ENCODE results near the gene SNX8.

The SNX8 gene

GRCh38 chr7:2289621-2290020, 24.6 kb downstream of the SNX8 start:
- no peak for DNase-seq (ENCODE audit: low spot score)

DNA sequence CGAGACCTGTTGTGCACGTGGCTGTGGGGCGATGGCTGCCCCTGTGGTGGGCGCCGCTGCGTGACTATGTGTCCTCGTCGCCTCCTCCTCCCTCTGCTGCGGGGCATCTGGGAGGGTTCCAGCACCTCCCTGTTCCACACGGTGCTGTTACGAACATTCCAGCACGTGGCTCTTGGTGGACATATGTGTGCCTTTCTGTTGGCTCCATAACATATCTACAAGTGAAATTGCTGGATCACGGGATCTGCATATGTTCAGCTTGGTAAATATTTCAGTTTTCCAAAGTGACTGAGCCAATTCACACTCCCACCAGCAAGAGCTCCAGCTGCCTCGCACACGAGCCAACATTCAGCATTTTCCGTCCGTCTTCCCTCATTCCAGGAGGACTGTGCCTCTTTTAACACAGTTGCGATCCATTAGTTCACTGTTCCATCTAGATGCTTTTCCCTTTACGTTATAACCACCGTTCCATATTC, 25.1 kb downstream of the SNX8 start:
- peak; percentile 48 for DNase-seq (ENCODE audit: low spot score)

DNA sequence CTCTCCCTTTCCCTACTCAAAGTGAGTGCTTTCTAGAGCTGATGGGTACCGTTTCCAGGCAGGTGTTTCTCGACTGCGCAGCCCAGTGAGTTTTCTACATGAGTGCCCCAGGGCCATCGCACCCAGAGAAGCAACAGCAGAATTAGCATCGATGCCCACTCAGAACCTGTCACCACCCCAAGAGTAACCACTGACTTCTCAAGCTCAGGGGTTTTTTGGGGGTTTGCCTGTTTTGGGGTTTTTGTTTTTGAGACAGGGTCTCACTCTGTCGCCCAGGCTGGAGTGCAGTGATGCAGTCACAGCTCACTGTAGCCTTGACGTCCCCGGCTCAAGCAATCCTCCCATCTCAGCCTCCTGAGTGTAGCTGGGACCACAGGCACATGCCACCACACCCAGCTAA, 25.7 kb downstream of the SNX8 start:
- no peak for DNase-seq (ENCODE audit: low spot score)

GRCh38 chr7:2287745-2288144, 26.5 kb downstream of the SNX8 start:
- DNase-seq (ENCODE audit: low spot score) = no peak

DNA sequence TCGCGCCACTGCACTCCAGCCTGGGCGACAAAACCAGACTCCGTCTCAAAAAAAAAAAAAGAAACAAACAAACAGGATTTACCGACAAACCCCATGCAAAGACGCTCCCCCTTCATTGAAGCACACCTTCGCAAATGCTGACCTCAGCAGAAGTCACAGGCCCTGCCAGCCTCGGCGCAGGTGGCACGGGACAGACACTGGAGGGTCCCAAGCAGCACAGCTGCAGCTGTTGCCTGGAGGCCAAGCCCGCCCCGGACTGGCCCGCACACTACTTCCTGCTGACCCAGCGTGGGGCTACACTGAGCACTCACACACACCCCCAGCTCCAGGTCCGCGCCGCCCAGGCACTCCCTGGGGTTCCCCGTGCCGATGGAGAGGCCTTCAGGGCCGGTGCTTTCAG, 31.2 kb downstream of the SNX8 start:
- DNase-seq (ENCODE audit: low spot score) = no peak

GRCh38 chr7:2282185-2282751, 32.0 kb downstream of the SNX8 start:
- no peak for DNase-seq (ENCODE audit: low spot score)

- DNase-seq (ENCODE audit: low spot score) = peak; percentile 88
These were observed 32.7 kb downstream of the SNX8 start for GRCh38 chr7:2281541-2281940.

DNA sequence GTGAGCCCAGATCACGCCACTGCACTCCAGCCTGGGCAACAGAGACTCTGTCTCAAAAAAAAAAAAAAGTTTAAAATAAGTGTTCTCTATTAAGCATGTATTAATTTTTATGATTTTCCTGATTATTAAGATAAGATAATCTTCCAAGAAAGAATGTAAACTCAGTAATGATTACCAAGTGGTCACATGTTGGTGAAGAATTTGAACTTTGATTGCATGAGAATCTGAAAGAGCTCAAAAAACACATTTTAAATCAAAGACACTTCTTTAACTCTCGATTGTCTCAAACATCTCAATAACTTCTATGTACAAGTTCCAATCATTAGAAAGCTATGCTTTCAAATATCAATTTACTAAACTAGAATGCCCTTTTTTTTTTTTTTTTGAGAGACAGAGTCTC, 33.8 kb downstream of the SNX8 start:
- no peak for DNase-seq (ENCODE audit: low spot score)

DNA sequence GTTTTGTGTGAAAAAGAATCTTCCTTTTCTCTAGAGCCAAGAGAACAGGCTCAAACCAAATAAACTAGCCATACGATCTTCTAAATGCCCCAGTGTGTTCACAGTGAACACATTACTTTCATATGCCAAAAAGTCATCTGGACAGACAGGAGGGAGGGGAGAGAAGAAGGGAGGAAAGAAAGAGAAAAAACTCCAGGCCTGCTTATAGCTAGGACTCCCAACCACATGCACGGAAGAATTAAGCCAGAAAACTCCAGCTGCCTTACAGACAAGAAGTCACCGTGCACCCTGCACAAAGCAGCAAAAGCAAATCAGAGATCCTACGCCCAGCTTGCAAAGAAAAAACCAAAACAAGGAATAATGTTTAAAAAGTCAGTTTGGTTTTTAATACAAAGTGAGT, 34.3 kb downstream of the SNX8 start:
- peak; percentile 29 for DNase-seq (ENCODE audit: low spot score)

DNA sequence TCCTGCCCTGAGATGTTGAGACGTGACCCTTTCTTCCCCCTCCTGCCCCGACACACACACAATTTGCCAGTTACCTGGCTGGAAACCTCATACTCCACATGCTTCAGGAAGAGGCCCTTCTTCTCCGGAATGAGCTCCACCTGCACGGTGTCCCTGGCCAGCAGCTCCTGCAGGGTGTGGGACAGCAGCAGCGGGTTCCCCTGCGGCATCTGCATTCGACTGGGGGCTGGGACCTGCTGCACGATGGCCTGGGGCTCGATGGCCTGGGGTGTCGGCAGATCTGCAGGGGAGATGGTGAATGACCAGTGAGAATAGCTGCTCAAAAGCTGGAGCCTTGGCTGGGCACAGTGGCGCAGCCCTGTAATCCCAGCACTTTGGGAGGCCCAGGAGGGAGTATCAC, 36.2 kb downstream of the SNX8 start:
- no peak for DNase-seq (ENCODE audit: low spot score)

DNA sequence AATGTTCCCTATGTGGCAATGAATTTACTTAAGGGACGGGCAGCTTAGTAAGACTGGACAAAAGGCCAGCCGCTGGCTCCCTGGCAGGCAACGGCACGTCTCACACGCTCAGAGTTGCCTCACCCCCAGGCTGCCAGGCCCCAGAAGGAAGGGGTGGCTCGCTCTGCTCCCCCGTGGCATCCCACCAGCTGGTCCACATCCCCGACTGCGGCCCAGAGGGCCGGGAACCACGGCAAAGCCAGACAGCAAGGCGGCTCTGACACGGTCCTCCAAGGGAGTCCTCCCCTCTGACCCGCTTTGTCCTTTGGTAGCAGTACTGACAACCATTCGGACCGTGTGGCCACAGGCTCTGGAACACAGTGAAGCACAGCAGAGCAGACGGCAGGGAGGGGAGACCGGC, 38.1 kb downstream of the SNX8 start:
- DNase-seq (ENCODE audit: low spot score) = no peak

GRCh38 chr7:2275101-2275500, 39.1 kb downstream of the SNX8 start:
- no peak for DNase-seq (ENCODE audit: low spot score)

GRCh38 chr7:2274666-2275065, 39.6 kb downstream of the SNX8 start:
- DNase-seq (ENCODE audit: low spot score) = no peak

DNA sequence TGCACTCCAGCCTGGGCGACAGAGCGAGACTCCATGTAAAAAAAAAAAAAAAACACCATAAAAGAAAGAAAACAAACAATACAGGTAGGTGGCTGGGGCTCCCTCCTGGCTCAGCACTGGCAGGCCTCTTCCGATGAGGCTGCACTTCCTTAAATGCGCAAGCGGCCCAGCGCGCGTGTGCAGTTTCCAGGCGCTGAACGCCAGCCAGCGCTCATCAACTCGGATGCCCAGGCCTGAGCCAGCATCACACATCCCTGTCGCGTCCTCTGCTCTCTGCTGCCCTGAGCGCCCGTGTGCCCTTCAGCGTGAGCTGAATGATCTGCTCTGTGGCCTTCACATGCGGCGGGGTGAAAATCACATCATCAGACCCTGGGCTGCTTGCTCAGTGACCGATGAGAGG, 40.4 kb downstream of the SNX8 start:
- DNase-seq (ENCODE audit: low spot score) = peak; percentile 68

DNA sequence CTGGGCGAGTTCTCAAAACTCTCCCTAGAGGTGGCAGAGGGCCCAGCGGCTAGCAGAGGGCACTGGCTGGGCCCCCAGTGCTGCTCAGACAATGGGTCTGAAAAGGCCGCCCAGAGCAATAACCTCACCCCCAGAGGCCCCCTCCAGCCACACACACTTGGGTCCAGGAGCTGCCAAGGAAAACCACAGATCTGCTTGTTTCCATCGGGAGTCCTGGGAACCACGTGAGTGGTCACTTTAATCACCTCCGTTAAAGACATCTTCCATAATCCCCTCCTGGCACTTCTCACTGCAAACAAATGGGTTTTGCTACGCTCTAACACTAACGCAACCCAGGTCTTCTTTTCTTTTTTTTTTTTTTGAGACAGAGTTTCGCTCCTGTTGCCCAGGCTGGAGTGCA, 42.2 kb downstream of the SNX8 start:
- DNase-seq (ENCODE audit: low spot score) = no peak

DNA sequence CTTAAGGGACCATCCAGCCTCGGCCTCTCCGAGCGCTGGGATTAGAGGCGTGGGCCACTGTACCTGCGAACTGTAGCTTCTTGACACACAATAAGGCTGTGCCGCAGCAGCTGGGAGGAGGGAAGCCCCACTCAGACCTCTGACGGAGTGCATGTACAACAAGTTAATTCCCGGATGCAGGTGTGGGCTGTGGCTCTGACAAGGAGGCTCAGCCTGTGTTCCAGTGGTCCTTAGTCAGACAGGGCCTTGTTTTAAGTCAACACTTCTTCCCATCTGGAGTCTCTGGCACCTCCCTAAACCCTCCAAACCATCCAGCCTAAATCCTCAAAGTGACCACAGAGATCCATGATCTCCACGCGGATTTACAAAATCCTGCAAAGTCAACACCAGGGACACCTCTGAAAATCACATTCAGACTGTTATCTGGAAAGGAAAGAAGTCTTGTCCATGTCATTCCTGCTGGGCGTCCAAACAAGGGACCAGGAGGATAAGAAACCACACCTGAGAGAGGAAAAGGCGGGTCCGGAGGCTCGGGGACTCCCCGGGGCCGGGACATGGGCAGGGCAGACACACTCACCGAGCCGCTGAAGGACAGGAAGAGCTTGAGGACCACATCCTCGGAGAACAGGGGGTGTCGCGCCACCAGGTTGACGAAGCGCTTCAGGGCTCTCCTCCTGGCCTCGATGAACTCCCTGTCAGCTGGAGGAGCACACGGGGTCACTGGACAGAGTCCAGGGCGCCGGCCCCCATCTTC, 42.8 kb downstream of the SNX8 start:
- DNase-seq (ENCODE audit: low spot score) = no peak

DNA sequence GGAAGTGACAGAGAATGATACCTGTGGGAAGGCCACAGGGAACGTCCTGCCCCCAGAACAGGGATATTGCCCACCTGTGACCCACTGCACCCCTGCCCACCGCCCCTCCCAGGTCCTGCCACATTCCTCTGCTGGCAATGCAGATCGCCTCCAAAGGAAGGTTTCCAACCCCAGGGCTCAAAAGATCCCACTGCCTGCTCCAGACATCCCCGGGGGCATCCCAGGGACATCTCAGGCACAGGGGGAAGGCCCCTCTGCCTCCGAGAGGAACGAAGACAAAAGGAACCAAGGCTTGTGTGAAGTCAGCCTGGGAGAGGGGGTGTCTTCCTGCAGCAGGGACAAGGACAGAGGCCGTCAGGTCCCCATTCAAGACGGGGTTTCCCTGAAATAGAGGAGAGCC, 43.7 kb downstream of the SNX8 start:
- no peak for DNase-seq (ENCODE audit: low spot score)

DNA sequence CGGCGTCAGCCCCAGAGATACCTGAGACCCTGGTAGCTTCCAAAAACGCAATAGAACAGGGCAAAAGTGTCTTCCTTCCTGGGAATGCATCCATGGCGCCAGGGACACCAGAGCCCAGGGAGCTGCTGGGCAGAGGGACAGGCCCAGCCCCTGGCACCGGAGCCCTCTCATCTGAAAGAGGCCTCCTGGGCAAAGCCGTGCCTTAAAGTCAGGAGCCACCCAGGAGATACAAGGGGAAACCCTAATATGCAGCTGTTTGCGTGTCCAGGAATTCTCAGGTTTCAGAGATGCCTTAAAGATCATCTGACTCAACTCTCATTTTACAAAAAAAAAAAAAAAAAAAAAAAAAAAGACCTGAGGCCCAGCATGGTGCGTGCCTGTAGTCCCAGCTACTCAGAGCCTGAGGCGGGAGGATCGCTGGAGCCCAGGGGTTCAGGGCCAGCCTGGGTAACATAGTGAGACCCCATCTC, 44.2 kb downstream of the SNX8 start:
- no peak for DNase-seq (ENCODE audit: low spot score)

- DNase-seq (ENCODE audit: low spot score) = peak; percentile 71
These were observed 44.9 kb downstream of the SNX8 start for GRCh38 chr7:2269089-2269990.

DNA sequence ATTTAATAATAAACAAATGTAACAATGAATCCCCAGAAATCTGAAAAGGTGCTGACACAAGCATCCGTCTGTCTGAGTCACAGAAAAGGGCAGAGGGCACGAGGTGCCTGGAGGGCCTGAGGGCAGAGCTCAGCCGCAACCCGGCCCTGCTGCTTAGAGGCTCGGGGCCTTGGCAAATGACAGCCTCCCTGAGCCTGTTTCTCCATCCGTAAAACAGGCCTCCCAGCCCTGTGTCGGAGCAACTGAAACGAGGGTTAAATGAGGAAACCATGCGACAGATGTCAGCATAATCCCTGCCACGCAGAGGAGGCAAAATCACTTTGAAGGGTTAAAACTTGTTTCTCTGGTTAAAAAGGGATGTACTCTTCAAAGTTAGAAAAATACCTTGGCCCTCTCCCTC, 47.3 kb downstream of the SNX8 start:
- DNase-seq (ENCODE audit: low spot score) = no peak

- no peak for DNase-seq (ENCODE audit: low spot score)
These were observed 50.1 kb downstream of the SNX8 start for GRCh38 chr7:2264158-2264557.

- no peak for DNase-seq (ENCODE audit: low spot score)
These were observed 51.1 kb downstream of the SNX8 start for GRCh38 chr7:2263176-2263575.

DNA sequence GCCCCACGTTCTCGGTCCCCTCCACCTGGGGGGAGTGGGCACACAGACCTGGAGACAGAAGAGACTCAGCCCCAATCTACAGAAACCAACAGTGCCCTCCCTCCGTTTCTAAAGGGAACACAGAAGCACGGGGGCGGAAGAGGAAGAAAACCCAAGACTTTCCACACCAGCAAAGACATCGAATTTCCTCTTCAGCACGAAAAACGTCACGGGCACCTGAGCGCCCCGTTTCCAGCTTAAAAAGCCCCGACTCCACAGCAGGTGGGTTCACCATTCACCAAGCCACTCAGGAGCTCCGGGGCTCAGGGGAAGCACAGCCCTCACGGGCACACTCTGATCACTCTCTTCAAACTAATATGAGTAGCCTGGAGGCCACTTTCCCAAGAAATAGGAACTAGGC, 52.6 kb downstream of the SNX8 start:
- DNase-seq (ENCODE audit: low spot score) = no peak

All from cerebellar cortex (tissue), 1 donor.